GM20431 (cell line): ENCODE data around the gene FAM53B.

Source experiments
- in situ Hi-C: fragments of 300-500 bp; cut with MseI, MboI; formaldehyde crosslinking; loops from one replicate; pipeline ENCODE4 v1.15.0; 2020; ENCODE audit warnings: low sequenced_read_pairs; ENCODE audit not compliant: unreplicated experiment

Gene FAM53B

GRCh38 chr10:124668517-124669051 is 75.6 kb downstream of the FAM53B start:
- in situ Hi-C loops = no loop called here

- in situ Hi-C loops = no loop called here
These were observed 76.5 kb downstream of the FAM53B start for GRCh38 chr10:124667425-124668345.

GRCh38 chr10:124666494-124666893 is 77.7 kb downstream of the FAM53B start:
- in situ Hi-C loops = no loop called here

DNA sequence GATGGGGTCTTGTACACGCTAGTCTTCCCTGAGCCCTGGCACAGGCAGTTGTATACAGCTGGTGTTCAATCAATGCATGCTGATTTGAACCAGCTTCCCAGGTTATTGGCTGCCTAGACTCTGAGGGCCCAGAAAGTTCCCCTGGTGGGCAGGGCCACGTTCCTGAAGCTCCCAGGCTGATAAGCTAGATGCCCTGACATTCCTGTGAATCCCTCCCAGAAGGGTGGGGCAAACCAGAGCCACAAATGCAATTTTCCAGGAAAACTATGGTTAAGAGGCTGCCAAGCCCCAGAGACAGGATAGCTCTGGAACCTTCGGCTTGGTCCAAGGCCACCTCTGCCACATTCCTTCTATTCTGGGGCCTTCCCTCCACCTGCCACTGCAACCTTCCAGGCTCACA is 78.2 kb downstream of the FAM53B start:
- in situ Hi-C loops = no loop called here

DNA sequence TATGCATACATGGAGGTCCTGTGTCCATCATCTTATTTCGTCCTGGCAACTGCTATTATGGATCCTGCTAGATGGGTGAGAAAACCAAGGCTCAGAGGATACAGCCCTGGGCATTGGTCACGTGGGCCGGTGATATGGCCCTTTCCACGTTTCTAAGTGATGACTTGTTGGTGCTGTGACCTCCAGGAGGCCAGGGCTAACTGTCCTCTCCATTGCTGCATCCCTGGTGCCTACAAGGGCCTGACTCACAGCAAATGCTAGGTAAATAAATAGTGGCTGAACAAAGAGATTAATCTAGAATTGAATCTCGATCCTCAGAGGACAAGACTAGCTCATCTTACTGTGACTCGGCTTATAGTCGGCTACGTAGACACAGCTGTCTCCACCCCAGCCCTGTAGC is 78.6 kb downstream of the FAM53B start:
- in situ Hi-C loops = no loop called here

GRCh38 chr10:124665091-124665490 is 79.1 kb downstream of the FAM53B start:
- in situ Hi-C loops = no loop called here

DNA sequence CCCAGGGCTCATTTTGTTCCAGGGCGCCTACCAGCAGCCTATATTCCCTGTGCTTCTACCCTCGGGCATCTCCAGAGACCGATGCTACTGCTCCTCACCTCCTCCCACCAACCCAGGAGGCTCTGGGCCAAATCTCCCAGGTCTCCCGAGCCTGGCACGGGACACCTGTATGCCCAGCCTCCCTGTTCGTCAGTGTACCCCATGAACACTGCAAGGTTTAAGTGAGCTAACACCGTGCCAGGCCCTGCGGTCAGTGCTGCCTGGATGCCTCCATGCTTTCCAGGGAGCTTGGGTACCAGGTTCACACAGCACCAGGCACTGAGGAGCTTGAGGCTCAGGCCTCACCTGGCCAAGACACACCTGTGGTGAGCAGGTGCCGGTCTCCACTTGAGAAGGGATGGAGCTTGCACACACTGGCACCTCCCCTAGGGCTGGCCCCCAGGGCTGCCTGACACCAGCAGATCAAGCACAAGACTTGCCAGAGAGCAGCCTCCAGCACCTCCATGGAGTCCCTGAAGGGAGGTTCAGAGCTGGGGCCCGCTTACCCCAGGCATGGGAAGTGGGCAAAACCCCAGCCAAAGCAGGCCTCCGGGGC is 80.3 kb downstream of the FAM53B start:
- in situ Hi-C loops = no loop called here

DNA sequence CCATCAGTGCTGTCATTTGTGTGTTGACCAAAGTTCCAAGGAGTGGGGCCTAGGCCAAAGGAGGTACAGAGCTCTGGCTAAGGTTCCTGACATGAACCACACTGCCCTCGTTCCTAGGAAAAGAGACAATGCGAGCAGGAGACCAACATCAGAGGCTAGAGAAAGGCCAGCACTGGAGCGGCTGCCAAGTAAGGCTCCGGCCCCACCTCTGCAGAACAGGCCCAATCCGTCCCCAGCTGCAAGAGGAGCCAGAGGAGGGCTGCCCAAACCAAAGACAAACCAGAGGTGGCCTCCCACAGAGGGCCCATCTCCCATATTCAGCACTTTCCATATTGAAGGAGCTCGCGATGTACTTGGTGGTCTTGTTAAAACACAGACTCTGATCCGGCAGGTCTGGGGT is 81.0 kb downstream of the FAM53B start:
- in situ Hi-C loops = no loop called here

GRCh38 chr10:124661660-124662180 is 82.5 kb downstream of the FAM53B start:
- in situ Hi-C loops = no loop called here

GRCh38 chr10:124660404-124661125 is 83.6 kb downstream of the FAM53B start:
- in situ Hi-C loops = no loop called here

- in situ Hi-C loops = no loop called here
These were observed 84.8 kb downstream of the FAM53B start for GRCh38 chr10:124659380-124659779.

GRCh38 chr10:124658591-124659242 is 85.5 kb downstream of the FAM53B start:
- in situ Hi-C loops = no loop called here

DNA sequence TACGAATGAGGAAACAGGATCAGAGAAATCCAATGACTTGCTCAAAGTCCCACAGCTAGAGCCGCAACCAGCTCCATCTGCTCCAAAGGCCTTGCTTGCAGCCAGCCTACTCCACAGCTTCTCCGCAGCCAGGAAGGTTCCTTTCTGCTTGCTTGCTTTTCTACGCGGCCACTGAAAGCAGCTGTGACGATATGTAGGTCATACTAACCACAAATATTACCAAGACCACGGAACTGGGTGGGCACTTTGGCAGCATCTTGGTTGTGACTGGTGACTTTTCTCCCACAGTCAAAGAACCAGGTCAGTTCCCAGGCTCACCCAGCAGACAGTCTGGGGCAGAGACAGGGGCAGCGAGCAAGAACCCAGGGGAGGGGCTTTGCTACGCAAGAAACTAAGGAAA is 86.4 kb downstream of the FAM53B start:
- in situ Hi-C loops = no loop called here

DNA sequence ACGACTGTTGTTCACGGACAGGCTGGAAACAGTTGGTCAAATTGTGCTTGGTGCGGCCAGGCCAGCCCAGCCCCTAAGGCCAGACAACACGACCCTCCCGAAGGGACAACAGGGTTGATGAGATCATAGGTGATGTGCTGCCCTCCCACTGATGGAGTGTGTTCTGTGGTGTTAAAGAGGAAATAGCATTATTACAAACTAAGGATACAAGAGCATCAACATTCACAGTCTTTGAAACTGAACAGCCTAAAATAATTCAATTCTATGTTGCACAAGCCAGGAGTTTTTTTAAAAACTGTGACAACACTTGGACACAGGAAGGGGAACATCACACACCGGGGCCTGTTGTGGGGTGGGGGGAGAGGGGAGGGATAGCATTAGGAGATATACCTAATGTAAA is 87.6 kb downstream of the FAM53B start:
- in situ Hi-C loops = no loop called here

DNA sequence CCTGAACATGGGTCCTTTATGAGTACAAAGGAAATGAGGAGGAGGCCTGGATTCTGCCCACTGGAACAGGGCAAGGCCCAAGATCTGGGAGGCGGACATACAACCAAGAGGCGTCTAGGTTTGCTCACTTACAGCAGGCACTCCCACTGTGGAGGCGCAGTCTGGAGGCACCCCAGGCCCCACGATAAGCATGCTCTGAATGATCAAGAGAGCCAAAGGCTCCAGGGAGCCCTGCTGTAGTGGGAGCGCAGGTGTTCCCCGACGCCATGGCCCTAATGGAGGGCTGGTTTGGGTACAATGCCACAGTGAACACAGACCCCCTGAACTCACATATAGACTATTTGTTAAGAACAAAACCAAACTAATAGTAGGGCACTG is 88.1 kb downstream of the FAM53B start:
- in situ Hi-C loops = no loop called here

GRCh38 chr10:124655191-124656112 is 88.7 kb downstream of the FAM53B start:
- in situ Hi-C loops = no loop called here

GRCh38 chr10:124654686-124655085 is 89.5 kb downstream of the FAM53B start:
- in situ Hi-C loops = no loop called here

DNA sequence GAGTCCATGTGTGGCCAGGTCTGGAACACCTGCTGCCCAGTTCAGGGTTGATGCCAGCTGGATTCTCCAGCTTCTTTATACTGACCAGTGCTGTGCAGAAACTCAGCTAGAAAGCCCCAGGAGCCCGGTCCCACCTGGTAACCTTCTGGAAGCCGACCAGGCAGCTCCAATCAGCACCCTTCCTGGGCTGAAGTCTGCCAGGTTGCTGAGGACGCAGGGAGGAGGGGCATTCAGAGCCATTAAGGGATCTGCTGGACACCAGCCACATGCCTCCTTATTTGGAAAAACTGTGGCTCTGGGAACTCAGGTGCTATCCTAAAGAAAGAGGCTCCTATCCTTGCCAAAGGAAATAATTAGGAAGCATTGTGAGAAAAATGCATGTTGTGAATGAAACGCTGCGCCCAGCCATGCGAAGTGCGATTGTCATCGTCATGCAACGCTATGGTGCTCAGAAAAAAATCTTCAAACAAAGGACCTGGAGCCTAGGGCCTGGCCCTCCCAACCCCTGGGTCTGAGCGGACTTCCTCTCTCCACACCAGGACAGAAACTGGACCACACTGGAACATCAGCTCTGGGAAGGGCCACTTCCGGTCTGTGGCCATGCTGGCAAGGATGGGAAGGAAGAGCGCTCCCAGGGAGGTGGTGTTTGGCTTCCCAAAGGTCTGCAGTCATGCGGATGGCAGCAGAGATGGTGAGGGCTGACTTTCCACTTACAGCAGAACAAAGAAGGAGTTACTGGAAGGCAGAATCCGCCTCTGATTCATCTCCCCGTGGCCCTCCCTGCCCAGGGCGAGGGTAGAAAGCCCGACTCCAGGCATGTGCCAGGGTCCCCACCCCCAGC is 90.1 kb downstream of the FAM53B start:
- in situ Hi-C loops = no loop called here
